ENCODE data around the gene DMD.
"Not testable (repeated sequence)": the region's sequence is repeated elsewhere in the genome, so short reads cannot be mapped to it uniquely, and the experiment has no call there.

Gene DMD

DNA sequence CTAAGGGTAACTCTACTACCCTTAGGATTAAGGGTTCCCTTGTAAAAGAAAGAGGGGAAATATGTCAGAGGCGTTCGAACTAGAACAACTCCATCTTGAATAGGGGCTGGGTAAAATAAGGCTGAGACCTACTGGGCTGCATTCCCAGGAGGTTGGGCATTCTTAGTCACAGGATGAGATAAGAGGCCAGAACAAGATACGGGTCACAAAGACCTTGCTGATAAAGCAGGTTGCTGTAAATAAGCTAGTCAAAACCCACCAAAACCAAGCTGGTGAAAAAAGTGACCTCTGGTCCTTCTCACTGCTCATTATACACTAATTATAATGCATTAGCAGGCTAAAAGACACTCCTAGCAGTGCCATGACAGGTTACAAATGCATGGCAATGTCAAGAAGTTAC is 922.0 kb downstream of the DMD start:
- DNase-seq (ENCODE audit: low read depth in 4 of 4, low spot score in 1 of 4), result no peak

DNA sequence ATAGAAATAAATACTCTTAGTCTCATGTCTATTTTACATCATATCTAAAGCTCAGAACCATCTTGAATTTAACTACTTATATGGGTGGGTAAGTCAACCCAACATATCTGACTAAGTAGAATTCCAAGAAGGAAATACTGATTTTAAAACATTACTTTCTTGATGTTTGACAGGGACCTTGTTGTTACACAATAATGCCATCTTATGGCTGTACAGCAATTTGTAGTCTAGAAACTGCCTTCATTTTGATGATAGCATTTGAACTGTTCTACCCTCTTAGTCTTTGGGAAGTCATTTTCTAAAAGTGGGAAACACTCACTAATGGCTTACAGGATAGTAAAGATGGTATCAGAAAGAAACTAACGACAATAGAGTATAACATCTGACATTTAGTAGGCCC is 929.5 kb downstream of the DMD start:
- DNase-seq (ENCODE audit: low read depth in 4 of 4, low spot score in 1 of 4), result no peak

DNA sequence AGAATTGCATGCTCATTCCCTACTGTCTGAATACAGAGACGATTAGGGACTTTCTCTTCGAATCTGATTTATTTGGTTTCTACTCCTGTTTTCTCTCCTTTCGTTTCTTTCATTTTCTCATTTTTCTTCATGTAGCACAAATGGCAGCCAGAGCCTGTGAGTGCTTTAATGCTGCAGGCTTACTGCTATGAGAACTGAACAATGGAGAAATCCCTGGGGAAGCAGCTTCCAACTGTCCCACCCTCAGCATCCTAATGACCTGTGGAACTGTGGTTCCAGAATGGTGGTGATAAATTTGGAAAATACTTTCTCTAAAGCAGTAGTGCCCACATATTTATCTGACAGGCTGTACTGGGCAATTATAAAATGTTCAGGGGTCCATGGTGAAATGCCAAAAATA is 930.4 kb downstream of the DMD start:
- no peak for DNase-seq (ENCODE audit: low read depth in 4 of 4, low spot score in 1 of 4)

DNA sequence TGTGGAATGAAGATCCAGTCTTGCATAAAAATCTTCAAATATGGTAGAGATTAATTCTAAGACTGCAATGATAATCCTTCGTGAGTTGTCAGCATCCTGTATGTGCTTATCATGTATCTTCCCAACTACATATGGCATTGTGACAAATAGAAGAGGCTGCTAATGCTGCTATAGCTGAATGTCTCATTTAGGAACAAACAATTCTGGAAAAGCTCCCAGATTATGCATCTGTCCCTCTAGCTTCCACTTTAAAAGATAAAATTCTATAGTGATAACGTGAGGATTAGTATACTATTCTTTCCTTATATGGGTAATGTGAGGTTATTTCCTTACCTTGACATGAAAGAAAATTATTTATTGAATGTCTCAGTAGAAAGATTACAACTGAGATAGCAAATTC is 930.9 kb downstream of the DMD start:
- DNase-seq (ENCODE audit: low read depth in 4 of 4, low spot score in 1 of 4), result no peak

DNA sequence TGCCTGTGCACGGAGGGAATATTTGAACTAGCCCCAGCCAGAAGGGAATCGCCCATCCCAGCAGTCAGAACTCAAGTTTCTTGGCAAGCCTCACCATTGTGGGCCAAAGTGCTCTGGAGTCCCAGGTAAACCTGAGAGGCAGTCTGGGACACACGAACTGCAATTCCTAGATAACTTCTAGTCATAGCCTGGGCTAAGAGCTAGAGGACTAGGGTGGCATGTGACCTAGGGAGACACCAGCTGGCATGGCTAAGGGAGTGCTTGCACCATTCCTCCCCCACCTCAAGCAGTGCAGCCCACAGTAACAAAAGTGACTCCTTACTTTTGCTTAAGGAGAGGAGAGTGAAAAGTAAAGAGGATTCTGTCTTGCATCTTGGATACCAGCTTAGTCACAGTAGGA is 935.2 kb downstream of the DMD start:
- DNase-seq (ENCODE audit: low read depth in 4 of 4, low spot score in 1 of 4), result no peak

DNA sequence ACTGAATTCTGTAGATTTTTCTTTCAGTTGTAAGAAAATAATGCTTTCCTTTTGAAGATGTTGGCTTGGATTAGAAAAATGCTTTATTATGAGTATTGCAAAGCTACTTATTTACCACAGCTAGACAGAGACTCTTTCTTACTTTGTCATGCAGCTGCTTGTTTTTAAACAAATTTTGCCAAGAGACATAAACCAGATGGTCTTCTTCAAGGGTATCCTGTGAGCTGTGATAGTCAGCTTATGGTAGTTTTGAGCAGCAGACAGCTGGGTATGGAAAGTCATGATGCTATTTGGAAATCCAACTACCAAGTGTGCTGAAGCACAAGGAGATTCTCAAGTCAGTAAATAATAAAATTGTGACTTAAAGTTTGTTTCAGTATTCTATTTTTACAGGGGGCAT is 941.5 kb downstream of the DMD start:
- no peak for DNase-seq (ENCODE audit: low read depth in 4 of 4, low spot score in 1 of 4)

DNA sequence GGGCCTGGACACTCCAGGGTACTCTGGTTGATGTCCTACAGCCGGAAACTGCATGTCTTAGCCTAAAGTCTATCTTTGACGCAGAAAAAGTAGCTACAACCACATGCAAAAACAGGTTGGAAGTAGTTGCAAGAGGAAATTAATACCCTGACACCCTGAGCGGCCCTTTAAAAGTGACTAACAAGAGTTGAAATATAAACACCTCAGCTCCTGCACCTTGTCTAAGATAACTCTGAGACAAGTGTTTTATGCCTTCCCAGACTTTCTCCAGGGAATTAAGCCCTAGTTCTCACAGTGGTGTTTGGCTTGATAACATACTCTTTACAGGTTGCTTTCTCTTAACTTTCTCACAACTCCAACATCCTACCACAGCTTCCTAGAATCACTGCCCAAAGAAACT is 943.1 kb downstream of the DMD start:
- no peak for DNase-seq (ENCODE audit: low read depth in 4 of 4, low spot score in 1 of 4)

DNA sequence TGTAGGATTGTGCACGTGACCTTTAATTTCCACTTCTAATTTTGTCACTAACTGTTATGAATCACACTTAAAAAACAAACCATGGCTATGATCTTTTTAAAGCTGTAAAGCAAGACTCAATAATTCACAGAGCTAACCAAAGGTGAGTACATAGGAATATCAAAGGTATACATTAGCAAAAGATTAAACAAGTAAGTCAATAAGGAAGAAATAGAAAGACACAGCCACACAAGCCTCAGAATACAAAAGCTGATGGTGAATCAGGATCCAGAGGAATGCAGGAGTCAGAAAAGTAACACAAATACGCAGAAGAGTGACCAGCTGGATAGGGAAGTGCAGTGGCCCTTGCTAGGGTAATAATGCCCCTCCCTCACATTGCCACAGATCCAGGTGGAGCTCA is 943.6 kb downstream of the DMD start:
- DNase-seq (ENCODE audit: low read depth in 4 of 4, low spot score in 1 of 4), result no peak

DNA sequence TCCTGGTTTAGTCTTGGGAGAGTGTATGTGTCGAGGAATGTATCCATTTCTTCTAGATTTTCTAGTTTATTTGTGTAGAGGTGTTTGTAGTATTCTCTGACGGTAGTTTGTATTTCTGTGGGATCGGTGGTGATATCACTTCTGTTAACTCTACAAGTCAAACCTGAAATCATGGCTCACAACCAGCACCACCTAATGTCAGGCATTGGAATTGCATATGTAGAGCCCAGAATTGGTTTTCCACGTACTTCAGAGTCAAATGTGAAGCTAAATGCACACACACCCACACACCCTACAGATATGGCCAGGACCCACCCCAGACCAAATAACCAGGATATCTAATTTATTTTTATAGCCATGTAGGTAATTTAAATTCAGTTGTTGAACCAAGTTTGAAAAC is 964.7 kb downstream of the DMD start:
- DNase-seq (ENCODE audit: low read depth in 4 of 4, low spot score in 1 of 4), result not testable (repeated sequence)

GRCh38 chrX:32195611-32196010 is 1015.7 kb downstream of the DMD start:
- DNase-seq (ENCODE audit: low read depth in 4 of 4, low spot score in 1 of 4), result no peak

GRCh38 chrX:32191316-32191715 is 1020.0 kb downstream of the DMD start:
- no peak for DNase-seq (ENCODE audit: low read depth in 4 of 4, low spot score in 1 of 4)

DNA sequence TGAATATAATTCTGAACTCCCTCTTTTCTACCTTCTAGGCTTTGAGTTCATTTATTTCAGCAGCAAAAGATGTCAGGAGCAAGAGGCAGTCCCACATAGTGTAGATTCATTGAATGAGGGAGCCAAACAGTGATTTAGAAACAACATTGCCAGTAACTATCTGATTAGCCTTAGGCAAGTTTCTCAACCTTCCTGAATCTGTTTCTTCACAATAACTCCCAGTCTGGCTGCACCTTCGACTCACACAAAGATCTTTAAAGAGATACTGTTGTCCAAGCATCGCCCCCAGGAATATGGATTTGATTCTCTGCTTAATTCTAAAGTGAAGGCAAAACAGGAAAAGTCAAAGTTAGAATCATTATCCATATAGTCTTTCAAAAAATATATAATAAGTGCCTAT is 1026.2 kb downstream of the DMD start:
- DNase-seq (ENCODE audit: low read depth in 4 of 4, low spot score in 1 of 4), result no peak

DNA sequence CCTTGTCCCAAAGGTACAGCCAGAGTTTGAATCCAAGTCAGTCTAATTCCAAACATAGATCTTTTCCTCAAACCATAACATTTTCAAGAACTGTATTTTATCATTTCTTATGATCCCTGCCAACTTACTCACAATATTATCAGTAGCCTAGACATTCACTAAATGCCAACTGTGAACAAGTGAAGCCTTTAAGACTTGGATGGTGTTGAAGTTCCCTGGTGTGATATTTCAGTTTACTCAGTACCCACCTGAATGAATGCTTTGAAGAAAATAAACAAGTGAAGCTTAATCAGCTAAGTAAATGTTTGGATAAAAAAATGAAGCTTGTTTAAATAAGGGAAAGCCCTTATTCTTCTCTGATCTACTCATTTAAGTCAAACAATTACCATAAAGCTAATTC is 1028.3 kb downstream of the DMD start:
- no peak for DNase-seq (ENCODE audit: low read depth in 4 of 4, low spot score in 1 of 4)

DNA sequence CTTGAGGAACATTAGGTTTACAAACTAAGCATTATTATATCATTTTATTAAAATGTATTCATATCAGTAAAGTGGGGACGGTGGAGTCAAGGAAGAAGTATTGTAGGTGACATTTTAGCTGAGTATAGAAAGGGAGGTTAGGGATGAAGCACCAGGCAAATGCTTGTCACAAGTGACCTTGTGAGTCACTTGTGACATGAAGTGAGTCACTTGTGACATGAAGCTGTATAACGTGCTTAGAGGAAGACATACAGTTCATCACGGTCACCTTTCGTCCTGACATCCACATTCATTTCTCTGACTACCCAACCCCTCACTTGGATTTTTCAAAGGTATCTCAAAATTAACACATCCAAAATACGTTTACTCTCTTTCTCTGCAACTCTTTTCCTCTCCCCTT is 1034.8 kb downstream of the DMD start:
- no peak for DNase-seq (ENCODE audit: low read depth in 4 of 4, low spot score in 1 of 4)

- DNase-seq (ENCODE audit: low read depth in 4 of 4, low spot score in 1 of 4), result no peak
These were observed 1040.9 kb downstream of the DMD start for GRCh38 chrX:32170481-32170880.

GRCh38 chrX:32155044-32155638 is 1056.2 kb downstream of the DMD start:
- DNase-seq (ENCODE audit: low read depth in 4 of 4, low spot score in 1 of 4), result no peak

- no peak for DNase-seq (ENCODE audit: low read depth in 4 of 4, low spot score in 1 of 4)
These were observed 1057.8 kb downstream of the DMD start for GRCh38 chrX:32153585-32153984.

GRCh38 chrX:32150141-32150540 is 1061.2 kb downstream of the DMD start:
- DNase-seq (ENCODE audit: low read depth in 4 of 4, low spot score in 1 of 4), result no peak

GRCh38 chrX:32141841-32142240 is 1069.5 kb downstream of the DMD start:
- DNase-seq (ENCODE audit: low read depth in 4 of 4, low spot score in 1 of 4), result no peak

DNA sequence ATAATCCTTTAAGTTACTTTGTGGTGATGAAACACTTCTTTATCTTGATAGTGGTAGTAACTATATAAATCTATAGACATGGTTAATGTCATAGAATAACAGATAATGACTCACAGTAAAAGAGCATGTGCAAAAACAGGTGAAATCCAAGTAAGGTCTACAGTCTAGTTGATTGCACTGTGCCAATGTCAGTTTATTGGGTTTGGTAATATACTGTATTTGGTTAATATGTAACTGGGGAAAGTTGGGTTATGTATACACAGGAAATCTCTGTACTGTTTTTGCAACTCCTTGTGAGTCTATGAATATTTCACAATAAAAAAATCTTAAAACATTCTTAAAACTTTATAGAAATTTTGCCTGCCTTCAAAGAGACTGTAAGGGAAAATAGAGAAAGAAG is 1071.9 kb downstream of the DMD start:
- DNase-seq (ENCODE audit: low read depth in 4 of 4, low spot score in 1 of 4), result no peak

- DNase-seq (ENCODE audit: low read depth in 4 of 4, low spot score in 1 of 4), result no peak
These were observed 1073.8 kb downstream of the DMD start for GRCh38 chrX:32137525-32137924.

DNA sequence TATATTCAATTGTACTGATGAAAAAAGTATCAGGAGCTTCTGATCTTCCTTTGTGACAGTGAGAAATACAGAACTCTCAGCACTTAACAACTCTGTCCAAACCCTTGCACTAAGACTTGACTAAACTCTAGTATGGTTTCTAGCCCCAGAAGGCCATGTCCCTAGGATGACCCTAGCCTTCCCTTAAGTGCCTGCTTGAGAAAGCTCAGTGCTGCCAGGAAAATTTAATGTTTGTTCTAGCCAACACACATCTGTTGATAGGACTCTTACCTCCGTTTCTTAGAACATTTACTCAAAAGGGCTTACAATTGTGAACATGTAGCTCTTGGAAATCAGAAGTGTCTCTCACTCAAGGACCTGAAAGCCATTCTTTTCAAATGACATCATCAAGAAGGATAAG is 1084.4 kb downstream of the DMD start:
- DNase-seq (ENCODE audit: low read depth in 4 of 4, low spot score in 1 of 4), result no peak

DNA sequence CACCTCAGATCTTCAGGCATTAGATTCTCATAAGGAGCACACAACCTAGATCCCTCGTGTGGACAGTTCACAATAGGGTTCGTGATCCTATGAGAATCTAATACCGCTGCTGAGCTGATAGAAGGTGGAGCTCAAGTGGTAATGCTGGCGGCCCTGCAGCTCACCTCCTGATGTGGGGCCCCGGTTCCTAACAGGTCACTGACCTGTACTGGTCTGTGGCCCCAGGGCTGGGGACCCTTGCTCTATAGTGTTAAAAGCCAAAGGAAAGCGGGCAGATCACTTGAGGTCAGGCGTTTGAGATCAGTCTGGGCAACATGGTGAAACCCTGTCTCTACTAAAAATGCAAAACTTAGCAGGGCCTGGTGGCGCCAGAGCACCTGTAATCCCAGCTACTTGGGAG is 1092.5 kb downstream of the DMD start:
- no peak for DNase-seq (ENCODE audit: low read depth in 4 of 4, low spot score in 1 of 4)

GRCh38 chrX:32116047-32116446 is 1095.3 kb downstream of the DMD start:
- DNase-seq (ENCODE audit: low read depth in 4 of 4, low spot score in 1 of 4), result no peak
